ENCODE measurements around the gene BCR. TPM values are rescaled to one million over a fixed set of nuclear protein-coding genes. Genes with fewer than 3 reads are reported as not detected.

The BCR gene
- polyA plus RNA-seq, 1 donor from 2014 or later = 57.5 TPM

DNA sequence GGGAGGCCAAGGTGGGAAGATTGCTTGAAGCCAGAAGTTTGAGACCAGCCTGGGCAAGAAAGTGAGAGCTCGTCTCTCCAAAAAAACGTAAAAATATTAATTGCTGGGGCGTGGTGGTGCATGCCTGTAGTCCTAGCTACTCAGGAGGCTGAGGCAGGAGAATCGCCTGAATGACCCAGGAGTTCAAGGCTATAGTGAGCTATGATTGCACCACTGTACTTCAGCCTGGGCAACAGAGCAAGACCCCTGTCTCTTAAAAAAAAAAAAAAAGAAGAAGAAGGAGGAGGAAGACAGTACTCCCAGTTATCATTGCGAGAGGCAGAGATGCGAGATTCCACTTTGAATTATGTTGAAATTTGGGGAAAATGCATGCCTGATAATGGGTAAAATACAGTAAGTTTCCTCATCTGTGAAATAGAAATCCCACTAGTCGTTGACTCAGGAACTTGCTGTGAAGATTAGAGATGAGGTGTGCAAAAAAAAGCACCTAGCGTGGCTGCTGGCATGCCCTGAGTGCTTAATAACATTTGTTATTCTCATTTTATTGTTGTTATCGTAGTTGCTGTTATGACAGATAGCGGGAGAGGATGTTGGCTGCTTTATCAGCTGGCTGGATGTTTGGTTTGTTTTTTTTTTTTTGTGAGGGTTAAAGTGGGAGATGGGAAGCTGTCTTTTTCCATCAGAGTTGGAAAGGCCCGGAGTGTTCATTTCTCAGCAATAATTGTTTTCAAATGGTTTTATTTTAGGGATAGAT is 33.4 kb downstream of the BCR start:
- peaks cover 11% of the 10 kb centered on the region for H4K20me1 ChIP-seq (ENCODE audit: insufficient read depth)

DNA sequence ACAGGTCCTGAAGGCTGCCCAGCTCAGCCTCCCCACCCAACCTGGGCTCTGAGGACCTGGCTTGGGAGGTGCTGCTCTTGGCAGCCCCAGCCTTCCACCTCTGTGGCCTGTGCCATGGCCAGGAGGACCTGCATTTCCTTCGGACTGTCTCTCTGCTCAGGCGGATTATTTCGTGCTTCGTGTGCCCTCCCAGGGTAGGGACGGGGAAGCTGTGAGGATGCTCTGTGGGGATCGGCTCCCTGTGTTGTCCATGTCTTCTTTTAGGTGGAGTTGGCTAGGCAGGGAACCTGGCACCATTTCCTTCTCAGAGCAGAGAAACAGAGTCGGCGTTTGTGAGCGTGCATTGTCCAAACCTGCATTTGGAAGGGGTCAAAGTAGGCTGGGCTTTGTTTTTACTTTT is 34.1 kb downstream of the BCR start:
- H3K79me2 ChIP-seq (replicated peaks; ENCODE audit: insufficient read depth, low read length) = peaks cover 62% of the 10 kb centered on the region
- no peak for TF ChIP-seq POLR2AphosphoS5 (IDR thresholded peaks at IDR 0.05)
- TF ChIP-seq, protein P1, sequence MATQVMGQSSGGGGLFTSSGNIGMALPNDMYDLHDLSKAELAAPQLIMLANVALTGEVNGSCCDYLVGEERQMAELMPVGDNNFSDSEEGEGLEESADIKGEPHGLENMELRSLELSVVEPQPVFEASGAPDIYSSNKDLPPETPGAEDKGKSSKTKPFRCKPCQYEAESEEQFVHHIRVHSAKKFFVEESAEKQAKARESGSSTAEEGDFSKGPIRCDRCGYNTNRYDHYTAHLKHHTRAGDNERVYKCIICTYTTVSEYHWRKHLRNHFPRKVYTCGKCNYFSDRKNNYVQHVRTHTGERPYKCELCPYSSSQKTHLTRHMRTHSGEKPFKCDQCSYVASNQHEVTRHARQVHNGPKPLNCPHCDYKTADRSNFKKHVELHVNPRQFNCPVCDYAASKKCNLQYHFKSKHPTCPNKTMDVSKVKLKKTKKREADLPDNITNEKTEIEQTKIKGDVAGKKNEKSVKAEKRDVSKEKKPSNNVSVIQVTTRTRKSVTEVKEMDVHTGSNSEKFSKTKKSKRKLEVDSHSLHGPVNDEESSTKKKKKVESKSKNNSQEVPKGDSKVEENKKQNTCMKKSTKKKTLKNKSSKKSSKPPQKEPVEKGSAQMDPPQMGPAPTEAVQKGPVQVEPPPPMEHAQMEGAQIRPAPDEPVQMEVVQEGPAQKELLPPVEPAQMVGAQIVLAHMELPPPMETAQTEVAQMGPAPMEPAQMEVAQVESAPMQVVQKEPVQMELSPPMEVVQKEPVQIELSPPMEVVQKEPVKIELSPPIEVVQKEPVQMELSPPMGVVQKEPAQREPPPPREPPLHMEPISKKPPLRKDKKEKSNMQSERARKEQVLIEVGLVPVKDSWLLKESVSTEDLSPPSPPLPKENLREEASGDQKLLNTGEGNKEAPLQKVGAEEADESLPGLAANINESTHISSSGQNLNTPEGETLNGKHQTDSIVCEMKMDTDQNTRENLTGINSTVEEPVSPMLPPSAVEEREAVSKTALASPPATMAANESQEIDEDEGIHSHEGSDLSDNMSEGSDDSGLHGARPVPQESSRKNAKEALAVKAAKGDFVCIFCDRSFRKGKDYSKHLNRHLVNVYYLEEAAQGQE (IDR thresholded peaks at IDR 0.05; ENCODE audit: borderline replicate concordance) = no peak
- TF ChIP-seq MXI1 (conservative IDR thresholded peaks at IDR 0.05; ENCODE audit: poor library complexity, severe bottlenecking) = no peak
- TF ChIP-seq, protein P2, sequence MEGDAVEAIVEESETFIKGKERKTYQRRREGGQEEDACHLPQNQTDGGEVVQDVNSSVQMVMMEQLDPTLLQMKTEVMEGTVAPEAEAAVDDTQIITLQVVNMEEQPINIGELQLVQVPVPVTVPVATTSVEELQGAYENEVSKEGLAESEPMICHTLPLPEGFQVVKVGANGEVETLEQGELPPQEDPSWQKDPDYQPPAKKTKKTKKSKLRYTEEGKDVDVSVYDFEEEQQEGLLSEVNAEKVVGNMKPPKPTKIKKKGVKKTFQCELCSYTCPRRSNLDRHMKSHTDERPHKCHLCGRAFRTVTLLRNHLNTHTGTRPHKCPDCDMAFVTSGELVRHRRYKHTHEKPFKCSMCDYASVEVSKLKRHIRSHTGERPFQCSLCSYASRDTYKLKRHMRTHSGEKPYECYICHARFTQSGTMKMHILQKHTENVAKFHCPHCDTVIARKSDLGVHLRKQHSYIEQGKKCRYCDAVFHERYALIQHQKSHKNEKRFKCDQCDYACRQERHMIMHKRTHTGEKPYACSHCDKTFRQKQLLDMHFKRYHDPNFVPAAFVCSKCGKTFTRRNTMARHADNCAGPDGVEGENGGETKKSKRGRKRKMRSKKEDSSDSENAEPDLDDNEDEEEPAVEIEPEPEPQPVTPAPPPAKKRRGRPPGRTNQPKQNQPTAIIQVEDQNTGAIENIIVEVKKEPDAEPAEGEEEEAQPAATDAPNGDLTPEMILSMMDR (IDR thresholded peaks at IDR 0.05; ENCODE audit: poor library complexity, severe bottlenecking) = no peak
- TF ChIP-seq SMC3 (conservative IDR thresholded peaks at IDR 0.05; ENCODE audit: poor library complexity) = no peak
- TF ChIP-seq RAD21 (conservative IDR thresholded peaks at IDR 0.05) = no peak
- no peak for TF ChIP-seq EP300 (conservative IDR thresholded peaks at IDR 0.05; ENCODE audit: poor library complexity, severe bottlenecking)
- no peak for TF ChIP-seq EZH2 (IDR thresholded peaks at IDR 0.05; ENCODE audit: borderline replicate concordance, insufficient read depth, low read length, poor library complexity, severe bottlenecking)
- no peak for TF ChIP-seq TAF1 (IDR thresholded peaks at IDR 0.05; ENCODE audit: low read depth)
- H3K4me3 ChIP-seq (ENCODE audit: low read length) = no peak overlapping the region
- H3K36me3 ChIP-seq (ENCODE audit: insufficient read depth, low read length) = no peaks in the 10 kb centered on the region
- H3K4me2 ChIP-seq (ENCODE audit: low read length) = no peak overlapping the region
- no peak overlapping the region for H3K9ac ChIP-seq (ENCODE audit: low read length)
- H3K27me3 ChIP-seq (ENCODE audit: insufficient read depth, low read depth, low read length) = no peaks in the 10 kb centered on the region
- H3F3A ChIP-seq (ENCODE audit: insufficient read depth, low read length, poor library complexity, severe bottlenecking) = no peaks in the 10 kb centered on the region
- no peak overlapping the region for H2AFZ ChIP-seq (ENCODE audit: low read depth, low read length)
- H3K27ac ChIP-seq (ENCODE audit: low read length) = no peak overlapping the region
- H4K20me1 ChIP-seq (ENCODE audit: insufficient read depth) = peaks cover 11% of the 10 kb centered on the region
- no peaks in the 10 kb centered on the region for H3K9me3 ChIP-seq (ENCODE audit: low read length)
- no peaks in the 10 kb centered on the region for H3K9me2 ChIP-seq (ENCODE audit: insufficient read depth, low read length)

More for the DNA sequence above, 33.4 kb downstream of the BCR start:
- H3K27me3 ChIP-seq (ENCODE audit: insufficient read depth, low read depth, low read length) = no peaks in the 10 kb centered on the region
- no peak overlapping the region for H3K9ac ChIP-seq (ENCODE audit: low read length)
- no peaks in the 10 kb centered on the region for H3K9me2 ChIP-seq (ENCODE audit: insufficient read depth, low read length)
- H3K27ac ChIP-seq (ENCODE audit: low read length) = no peak overlapping the region
- H3K9me3 ChIP-seq (ENCODE audit: low read length) = no peaks in the 10 kb centered on the region
- H3K36me3 ChIP-seq (ENCODE audit: insufficient read depth, low read length) = no peaks in the 10 kb centered on the region
- peaks cover 64% of the 10 kb centered on the region for H3K79me2 ChIP-seq (replicated peaks; ENCODE audit: insufficient read depth, low read length)
- H3K4me3 ChIP-seq (ENCODE audit: low read length) = no peak overlapping the region
- no peak overlapping the region for H2AFZ ChIP-seq (ENCODE audit: low read depth, low read length)
- H3F3A ChIP-seq (ENCODE audit: insufficient read depth, low read length, poor library complexity, severe bottlenecking) = no peaks in the 10 kb centered on the region
- TF ChIP-seq TAF1 (IDR thresholded peaks at IDR 0.05; ENCODE audit: low read depth) (no peak), MXI1 (conservative IDR thresholded peaks at IDR 0.05; ENCODE audit: poor library complexity, severe bottlenecking) (no peak), RAD21 (conservative IDR thresholded peaks at IDR 0.05) (no peak), EZH2 (IDR thresholded peaks at IDR 0.05; ENCODE audit: borderline replicate concordance, insufficient read depth, low read length, poor library complexity, severe bottlenecking) (no peak), SMC3 (conservative IDR thresholded peaks at IDR 0.05; ENCODE audit: poor library complexity) (no peak), EP300 (conservative IDR thresholded peaks at IDR 0.05; ENCODE audit: poor library complexity, severe bottlenecking) (no peak), POLR2AphosphoS5 (IDR thresholded peaks at IDR 0.05) (no peak)
- TF ChIP-seq, protein P1 (IDR thresholded peaks at IDR 0.05; ENCODE audit: borderline replicate concordance) = no peak
- TF ChIP-seq, protein P2 (IDR thresholded peaks at IDR 0.05; ENCODE audit: poor library complexity, severe bottlenecking) = no peak
- H3K4me2 ChIP-seq (ENCODE audit: low read length) = no peak overlapping the region
